Eye (tissue), 1 donor: Measurements from ENCODE around the gene CD82.
A peak's percentile ranks its signal among the peaks of the same experiment; 100 is the strongest.
"Not testable (repeated sequence)": the region's sequence is repeated elsewhere in the genome, so short reads cannot be mapped to it uniquely, and the experiment has no call there.

Source experiments
- DNase-seq: peaks from one replicate; pipeline ENCODE4 v3.0.0-alpha.2; 2015

The CD82 gene

DNA sequence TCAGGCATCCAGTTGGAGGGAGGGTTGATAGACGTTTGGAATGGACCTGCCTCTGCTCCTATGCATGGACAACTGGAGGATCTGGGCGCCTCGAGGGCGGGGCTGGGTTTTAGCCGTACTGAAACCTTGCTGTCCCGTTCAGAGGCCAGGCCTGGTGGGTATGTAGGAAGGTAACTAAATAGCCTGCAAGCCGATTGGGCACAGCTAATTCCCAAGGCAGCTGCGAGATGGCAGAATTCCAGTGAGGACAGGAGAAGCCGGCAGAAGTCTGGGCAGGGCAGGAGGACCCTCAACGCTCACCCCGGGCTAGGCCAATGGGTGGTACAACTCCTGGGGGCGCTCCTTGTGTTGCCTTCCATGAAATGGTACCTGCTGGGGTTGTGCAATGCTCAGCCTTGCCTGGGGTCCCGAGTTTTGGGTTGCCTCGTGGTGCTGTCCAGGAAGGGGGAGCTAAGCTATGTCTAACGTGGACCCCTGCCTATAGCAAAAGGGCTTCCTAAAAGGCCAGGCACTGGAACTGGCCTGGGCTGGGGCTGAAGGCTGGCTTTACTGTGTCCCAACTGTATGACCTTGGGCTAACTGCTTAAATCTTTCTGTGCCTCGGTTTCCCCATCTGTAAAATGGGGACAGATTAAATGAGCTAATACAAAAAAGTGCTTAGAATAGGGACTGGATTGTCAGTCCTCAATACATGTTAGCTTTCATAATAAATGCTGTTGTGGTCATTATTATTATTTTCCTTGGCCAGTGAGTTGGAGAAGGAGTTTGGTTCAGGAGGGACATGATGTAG lies 30.1 kb upstream of the CD82 start:
- DNase-seq, result no peak

DNA sequence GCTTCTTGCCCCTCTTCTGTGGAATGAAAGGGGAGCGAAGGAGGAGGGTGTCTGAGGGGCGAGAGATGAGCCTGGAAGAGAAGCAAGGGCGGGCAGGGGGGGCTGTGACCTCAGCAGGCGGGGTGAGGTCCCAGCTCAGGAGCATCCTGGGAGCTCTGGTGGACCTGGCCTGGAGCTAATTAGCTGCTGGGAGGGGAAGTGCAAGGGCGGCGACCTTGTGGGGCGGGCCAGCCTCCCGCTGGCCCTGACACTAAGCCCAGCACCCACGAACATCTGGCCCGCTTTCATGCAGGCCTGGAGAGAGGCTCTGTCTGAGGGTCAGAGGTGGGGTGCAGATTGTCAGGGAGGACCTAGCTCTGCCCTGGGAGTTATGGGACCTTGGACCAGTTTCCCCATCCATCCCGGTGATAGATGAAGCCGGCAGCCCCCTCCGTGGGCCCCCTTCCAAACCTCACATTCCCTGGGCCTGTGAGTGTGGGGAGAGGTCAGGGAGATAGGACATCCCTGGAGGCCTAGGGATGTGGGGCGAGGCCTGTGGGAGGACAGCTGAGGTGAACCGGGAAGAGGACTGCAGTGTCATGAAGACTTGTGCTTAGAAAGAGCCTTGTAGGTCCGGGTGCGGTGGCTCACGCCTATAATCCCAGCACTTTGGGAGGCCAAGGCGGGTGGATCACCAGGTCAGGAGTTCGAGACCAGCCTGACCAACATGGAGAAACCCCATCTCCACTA lies 28.5 kb upstream of the CD82 start:
- DNase-seq, result no peak

DNA sequence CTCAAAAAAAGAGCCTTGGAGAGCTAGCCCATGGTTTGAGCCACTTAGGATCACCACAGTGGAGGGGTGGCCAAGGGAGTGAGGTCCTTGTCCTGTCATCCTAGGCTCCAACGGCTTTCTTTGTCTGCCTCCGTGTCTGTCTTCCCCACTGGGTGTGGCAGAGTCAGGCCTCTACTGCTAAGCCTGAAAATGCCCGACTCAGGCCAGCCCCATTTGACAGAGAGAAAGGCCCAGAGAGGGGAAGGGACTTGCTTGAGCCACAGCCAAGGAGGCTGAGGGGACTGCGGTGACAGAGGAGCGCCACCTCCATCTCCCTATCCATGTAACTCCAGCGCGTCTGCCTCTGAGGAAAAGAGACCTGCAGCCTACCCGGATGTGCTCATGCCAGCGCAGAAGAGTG lies 27.8 kb upstream of the CD82 start:
- no peak for DNase-seq

DNA sequence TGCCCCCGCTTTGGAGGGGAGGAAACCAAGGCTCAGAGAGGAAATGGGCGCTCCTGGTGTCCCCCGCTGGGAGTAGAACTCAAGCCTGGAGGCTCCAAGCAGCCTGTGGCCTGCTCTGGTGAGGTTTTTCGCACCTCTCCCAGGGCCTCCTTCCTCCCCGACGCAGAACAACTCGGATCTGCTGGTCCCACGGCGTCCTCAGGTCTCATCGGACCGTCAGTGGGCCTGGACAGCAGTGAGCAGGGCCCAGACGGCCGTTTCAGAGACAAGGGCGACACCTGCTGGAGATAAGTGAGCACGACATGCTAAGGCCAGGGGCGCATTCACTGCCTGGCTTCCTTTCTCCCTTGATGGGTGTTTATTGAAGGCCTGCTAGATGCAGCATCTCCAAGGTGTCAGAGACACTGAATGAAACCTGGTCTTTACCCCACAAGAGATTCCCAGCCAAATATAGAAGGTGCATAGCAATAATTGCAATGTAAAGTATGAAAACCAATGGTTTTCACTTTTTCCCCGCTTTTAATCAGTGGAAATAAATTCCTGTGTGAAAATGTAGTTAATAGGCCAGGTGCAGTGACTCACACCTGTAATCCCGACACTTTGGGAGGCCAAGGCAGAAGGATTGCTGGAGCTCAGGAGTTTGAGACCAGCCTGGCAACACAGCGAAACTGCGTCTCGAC lies 26.9 kb upstream of the CD82 start:
- DNase-seq, result peak; percentile 92

DNA sequence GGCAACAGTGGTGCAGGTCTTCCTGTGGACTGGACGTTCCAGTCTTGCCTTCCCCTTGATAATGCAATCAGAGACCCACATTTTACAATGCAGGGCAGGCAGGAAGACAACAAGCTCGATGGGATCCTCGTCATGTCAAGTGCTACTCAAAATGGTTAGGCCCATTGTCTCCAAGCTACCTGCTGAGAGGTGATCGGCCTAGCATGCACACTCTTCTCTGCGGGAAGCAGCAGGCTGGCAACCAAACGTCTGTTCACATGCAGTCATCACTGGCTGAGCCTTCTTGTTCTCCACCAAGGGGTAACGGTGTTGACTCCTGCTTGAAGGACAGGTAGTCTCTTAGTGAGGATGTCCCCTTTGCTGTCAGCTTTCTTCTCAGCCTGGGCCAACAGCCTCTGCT lies 25.5 kb upstream of the CD82 start:
- DNase-seq, result no peak

DNA sequence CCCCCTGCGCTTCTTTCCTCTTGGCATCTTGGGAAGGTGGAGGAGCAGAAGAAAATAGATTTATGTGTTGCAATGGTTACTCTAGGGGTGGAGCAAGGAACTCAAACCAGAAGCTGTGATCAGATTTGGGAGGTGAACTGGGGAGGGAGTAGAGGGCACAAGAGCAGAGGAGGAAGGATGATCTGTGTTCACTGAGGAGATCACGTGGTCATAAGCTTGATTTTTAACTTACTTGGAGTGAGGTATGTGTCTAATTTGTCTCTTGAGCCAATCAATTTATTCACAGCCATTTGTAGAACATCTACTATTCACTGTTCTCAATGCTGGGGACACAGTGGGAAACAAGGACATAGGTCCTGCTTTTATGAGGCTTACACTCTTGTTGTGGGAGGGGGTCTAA lies 24.8 kb upstream of the CD82 start:
- DNase-seq, result no peak

DNA sequence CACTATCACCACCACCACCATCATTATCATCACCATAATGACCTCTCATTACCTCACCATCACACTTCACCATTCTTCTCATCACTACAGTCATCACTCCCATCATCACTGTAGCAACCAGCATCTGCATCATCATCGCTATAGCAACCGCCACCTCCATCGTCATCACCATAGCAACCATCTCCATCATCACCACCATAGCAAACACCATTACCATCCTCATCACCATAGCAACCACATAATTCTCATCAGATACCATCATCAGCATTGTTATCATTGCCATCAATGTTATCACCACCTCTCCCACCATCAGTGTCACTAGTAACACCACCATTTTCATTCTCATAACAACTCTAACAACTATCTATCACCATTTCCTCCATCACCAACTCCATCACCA lies 23.1 kb upstream of the CD82 start:
- no peak for DNase-seq

DNA sequence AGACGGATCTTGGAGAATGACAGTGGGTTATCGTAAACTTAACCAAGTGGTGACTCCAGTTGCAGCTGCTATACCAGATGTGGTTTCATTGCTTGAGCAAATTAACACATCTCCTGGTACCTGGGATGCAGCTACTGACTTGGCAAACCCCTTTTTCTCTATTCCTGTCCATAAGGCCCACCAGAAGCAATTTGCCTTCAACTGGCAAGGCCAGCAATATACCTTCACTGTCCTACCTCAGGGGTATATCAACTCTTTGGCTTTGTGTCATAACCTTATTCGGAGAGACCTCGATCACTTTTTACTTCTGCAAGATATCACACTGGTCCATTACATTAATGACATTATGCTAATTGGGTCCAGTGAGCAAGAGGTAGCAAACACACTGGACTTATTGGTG lies 18.5 kb upstream of the CD82 start:
- DNase-seq, result not testable (repeated sequence)

DNA sequence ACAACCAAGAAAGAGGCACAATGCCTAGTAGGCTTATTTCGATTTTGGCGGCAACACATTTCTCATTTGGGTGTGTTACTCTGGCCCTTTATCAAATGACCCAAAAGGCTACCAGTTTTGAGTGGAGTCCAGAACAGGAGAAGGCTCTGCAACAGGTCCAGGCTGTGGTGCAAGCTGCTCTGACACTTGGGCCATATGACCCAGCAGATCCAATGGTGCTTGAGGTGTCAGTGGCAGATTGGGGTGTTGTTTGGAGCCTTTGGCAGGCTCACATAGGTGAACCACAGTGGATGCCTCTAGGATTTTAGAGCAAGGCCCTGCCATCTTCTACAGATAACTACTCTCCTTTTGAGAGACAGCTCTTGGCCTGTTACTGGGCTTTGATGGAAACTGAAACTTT lies 17.9 kb upstream of the CD82 start:
- DNase-seq, result not testable (repeated sequence)

DNA sequence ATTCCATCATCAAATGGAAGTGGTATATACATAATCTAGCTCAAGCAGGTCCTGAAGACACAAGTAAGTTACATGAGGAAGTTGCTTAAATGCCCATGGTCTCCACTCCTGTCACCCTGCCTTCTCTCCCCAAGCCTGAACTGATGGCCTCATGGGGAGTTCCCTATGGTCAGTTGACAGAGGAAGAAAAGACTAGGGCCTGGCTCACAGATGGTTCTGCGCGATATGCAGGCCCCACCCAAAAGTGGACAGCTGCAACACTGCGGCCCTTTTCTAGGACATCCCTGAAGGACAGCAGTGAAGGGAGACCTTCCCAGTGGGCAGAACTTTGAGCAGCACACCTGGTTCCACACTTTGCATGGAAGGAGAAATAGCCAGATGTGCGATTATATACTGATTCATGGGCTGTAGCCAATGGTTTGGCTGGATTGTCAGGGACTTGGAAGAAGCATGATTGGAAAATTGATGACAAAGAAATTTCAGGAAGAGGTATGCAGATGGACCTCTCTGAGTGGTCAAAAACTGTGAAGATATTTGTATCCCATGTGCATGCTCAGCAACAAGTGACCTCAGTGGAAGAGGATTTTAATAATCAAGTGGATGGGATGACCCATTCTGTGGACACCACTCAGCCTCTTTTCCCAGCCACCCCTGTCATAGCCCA lies 17.3 kb upstream of the CD82 start:
- no peak for DNase-seq

DNA sequence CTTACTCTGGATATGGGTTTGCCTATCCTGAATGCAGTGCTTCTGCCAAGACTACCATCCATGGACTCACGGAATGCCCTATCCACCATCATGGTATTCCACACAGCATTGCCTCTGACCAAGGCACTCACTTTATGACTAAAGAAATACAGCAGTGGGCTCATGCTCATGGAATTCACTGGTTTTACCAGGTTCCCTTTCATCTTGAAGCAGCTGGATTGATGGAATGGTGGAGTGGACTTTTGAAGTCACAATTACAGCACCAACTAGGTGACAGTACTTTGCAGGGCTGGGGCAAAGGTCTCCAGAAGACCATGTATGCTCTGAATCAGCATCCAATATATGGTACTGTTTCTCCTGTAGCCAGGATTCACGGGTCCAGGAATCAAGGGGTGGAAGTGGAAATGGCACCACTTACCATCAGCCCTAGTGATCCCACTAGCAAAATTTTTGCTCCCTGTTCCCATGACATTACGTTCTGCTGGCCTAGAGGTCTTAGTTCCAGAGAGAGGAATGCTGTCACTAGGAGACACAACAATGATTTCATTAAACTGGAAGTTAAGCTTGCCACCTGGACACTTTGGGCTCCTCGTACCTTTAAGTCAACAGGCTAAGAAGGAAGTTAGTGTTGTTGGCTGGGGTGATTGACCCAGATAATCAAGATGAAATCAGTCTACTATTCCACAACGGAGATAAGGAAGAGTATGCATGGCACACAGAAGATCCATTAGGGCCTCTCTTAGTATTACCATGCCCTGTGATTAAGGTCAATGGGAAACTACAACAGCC lies 16.3 kb upstream of the CD82 start:
- DNase-seq, result not testable (repeated sequence)

DNA sequence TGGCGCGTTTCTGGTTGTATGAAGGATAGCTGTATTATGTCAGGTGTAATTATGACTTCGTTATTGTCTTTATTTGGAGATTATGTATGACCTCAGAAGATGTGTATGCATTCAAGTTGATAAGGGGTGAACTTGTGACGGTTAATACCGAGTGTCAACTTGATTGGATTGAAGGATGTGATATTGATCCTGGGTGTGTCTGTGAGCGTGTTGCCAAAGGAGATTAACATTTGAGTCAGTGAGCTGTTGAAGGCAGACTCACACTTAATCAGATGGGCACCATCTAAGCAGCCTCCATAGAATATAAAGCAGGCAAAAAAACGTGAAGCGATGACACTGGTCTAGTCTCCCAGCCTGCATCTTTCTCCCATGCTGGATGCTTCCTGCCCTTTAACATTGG lies 15.3 kb upstream of the CD82 start:
- DNase-seq, result no peak

DNA sequence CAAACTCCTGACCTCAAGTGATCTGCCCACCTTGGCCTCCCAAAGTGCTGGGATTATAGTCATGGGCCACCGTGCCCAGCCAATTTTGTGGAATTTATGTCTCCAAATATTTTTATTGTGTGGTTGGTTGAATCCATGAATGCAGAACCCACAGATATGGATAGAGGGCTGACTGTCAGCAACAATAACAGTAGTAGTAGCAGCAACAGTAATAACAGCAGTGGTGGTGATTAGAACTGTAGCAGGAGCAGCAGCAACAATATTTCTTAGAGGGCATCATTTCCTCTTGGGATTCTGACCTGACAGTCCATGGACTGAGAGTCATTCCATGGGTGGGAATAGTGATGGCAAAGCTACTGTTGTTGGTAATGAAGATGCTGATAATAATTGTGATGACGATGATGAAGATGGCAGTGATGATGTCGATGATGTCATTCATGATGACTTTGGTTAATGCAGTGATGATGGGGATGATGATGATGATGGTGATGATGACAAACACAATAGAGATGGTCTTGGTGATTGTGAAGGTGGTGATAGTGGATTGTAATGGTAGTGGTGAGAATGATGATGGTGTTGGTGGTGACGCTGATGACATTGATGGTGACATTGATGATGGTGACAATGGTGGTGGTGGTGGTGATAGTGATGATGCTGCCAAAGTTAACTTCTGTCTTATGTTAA lies 13.9 kb upstream of the CD82 start:
- DNase-seq, result no peak

DNA sequence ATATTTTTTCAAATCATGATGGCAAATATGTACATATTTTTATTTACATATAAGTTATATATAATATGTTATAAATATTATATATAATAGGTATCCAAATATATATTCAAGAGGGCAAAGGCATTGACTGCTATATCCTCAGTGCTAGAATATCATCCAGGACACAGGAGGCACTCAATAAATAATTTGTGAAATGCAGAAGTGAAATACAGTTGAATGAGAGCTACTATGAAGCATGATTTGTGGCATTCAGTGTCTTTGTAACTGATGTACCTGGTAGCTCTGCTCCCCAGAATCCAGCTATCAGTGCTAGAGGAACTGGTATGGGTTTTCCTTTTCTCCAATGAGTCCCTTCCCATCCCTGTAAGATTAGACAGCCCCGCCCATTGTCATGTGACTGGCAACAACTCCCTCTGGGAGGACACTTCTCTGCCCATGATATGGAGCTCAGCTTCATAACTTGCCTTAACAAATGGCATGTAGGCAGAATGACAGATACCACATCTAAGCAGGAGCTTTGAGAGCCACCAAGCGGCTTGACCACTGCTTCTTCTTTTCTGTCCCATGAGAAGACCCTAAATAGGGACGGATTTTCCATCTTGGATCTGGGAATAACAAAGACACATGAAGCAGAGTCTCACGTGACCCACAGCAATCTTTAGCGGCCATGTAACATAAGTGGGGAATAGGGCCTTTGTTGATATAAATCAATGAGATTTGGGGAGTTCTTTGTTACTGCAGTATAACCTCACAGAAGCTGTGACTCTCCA lies 10.2 kb upstream of the CD82 start:
- DNase-seq, result no peak

DNA sequence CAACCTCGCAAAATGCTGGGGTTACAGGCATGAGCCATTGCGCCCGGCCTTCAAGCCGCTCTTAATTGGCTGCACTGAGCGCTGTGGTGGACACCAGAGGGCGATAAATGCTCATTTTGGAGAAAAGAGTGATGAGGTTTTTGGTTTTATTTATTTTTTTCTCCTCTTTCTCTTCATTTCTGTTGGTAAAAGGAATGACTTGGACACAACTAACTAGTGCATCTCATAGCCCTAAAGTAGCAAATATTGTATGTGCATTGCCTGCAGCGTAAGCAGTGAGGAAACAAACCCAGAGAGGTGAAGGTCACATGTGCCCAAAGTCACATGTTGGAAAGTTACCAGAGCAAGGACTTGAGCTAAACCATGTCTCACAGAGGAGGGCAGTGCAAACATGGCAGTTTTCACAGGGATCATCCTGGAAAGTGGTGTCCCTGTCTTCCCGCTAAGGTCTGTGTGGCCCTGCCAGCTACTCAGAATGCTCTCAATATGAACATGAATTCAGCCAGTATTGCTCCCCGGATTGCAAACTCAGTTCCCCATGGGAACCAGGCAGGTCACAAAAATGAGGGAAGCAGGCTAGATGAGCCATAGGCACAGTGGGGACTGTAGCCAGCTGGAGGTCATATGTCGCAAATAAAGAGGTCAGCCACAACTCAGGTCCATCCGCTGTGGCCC lies 8.6 kb upstream of the CD82 start:
- DNase-seq, result peak; percentile 85

DNA sequence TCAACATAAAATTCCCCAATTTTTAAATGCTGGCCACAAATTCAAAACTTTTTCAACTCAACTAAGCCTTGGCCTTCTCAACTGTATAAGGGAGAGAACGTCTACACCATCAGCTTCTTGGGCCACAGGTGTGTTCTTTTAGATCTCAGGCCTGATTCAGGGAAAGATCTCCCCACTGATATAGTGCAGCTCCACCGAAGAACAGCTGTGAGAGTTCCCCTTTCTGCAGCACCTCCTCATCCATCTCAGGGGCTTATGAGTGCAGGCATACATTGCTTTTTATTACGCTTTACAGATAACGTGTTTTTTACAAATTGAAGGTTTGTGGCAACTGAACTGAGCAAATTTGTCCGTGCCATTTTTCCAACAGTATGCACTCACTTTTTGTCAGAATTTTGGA lies 8.0 kb upstream of the CD82 start:
- no peak for DNase-seq

DNA sequence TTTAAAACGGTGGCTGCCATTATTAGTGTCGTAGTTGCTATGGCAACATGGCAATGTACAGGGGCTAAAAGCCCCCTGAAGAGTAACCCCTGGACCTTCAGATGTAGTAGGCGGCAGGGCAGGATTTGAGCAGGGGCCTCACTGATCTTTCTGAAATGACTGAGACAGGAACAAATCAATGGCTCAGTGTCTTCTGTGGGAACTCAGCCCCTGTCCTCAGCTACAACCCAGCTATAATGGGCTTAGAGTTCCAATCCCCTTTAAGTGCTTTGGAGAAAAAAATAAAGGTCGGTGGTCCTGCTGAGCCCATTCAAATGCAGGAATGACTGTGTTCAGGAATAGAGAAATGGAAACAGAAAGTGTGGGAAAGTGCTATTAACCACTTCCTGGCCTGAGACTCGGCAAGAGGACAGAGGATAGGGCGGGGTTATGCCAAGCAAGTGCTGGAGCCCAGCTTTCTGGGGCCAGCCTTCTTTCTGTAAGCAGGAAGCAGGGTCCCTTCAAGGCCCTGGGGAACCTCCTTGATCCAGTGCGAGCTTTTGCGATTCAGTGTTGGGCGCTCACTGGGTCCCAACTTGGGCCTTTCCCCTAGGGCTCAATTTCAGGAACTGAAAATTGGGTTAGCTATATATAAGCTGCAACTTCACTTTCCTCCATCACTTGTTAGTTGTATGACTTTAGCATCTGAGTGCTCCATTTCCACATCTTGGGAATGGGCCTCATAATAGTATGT lies 6.1 kb upstream of the CD82 start:
- DNase-seq, result no peak

DNA sequence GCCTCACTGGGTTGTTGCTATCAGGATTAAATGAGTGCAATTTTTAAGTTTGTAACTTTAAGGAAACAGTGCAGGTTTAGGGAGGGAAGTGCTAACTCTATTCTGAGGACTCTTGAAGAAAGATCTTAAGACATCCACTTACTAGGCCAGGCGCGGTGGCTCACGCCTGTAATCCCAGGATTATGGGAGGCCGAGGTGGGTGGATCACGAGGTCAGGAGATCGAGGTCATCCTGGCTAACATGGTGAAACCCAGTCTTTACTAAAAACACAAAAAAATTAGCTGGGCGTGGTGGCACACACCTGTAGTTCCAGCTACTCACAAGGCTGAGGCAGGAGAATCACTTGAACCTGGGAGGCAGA lies 5.5 kb upstream of the CD82 start:
- not testable (repeated sequence) for DNase-seq

DNA sequence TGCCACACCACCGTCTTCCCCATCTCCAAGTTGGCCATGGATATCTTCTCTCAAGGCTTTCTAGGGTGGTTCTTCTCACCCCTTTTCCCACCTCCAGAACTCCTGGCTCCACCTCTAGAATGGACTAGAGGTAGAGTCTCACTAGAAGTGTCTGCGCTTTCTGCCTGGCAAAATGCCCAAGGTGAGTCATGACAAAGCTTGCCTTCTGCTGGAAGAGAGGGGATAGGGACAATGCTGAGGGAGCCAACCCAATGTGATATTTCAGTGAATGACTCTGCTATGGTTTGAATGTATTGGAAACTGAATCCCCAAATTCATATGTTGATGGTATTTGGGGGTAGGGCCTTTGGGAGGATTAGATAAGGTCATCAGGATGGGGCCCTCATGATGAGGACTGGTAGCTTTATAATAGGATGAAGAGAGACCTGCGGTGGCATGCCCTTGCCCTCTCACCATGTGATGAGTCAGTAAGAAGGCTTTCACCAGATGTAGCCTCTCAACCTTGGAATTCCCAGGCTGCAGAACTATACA lies 4.1 kb upstream of the CD82 start:
- no peak for DNase-seq
